H1 (cell line): ENCODE results near the gene CDK5RAP3. TPM values are rescaled to one million over a fixed set of nuclear protein-coding genes. Genes with fewer than 3 reads are reported as not detected.

ENCODE experiments used
- CTCF ChIA-PET: fragments of 300-600 bp; sonication (Branson Sonifier 250); formaldehyde crosslinking; loops from one replicate; lab custom pipeline; 2021; ENCODE audit not compliant: partially characterized antibody; lab: Charles Lee
- POLR2A ChIA-PET: fragments of 300-600 bp; sonication (Branson Sonifier 250); formaldehyde crosslinking; loops from one replicate; lab custom pipeline; 2021; ENCODE audit warnings: inconsistent platforms; ENCODE audit not compliant: partially characterized antibody; lab: Charles Lee
- DNase-seq, 2 experiments: peaks; one replicate each; pipeline versions ENCODE4 v3.0.0 to v3.0.0-alpha.2; 2010 to 2022; ENCODE audit warnings: low spot score in 2 of 2, low read depth in 1 of 2, mixed read lengths in 1 of 2
- FAIRE-seq: peaks from 2 replicates; lab custom pipeline; 2011; peaks lifted over from hg19 to GRCh38; lab: Jason Lieb, UNC
- H2AFZ ChIP-seq: 2 replicates; pipeline ENCODE4 v1.8.1; 2012; ENCODE audit warnings: low read length, inconsistent platforms
- H2AK5ac ChIP-seq: 2 replicates; pipeline ENCODE4 v1.6.1; 2013; ENCODE audit warnings: low read depth, low read length
- H2BK120ac ChIP-seq: replicated peaks from 2 replicates; pipeline ENCODE3; 2013; ENCODE audit warnings: low read depth, low read length, inconsistent platforms
- H2BK12ac ChIP-seq: 2 replicates; pipeline ENCODE4 v1.6.1; 2013; ENCODE audit warnings: low read depth, low read length
- H2BK15ac ChIP-seq: 2 replicates; pipeline ENCODE4 v1.6.1; 2013; ENCODE audit warnings: low read length
- H2BK20ac ChIP-seq: 2 replicates; pipeline ENCODE4 v1.6.1; 2013; ENCODE audit warnings: low read length
- H2BK5ac ChIP-seq: 2 replicates; pipeline ENCODE4 v1.6.1; 2013; ENCODE audit warnings: low read depth, low read length
- H3K14ac ChIP-seq: 2 replicates; pipeline ENCODE4 v1.6.1; 2013; ENCODE audit warnings: inconsistent platforms; ENCODE audit not compliant: insufficient read length
- H3K18ac ChIP-seq: 2 replicates; pipeline ENCODE4 v1.6.1; 2013; ENCODE audit warnings: low read length; ENCODE audit errors: extremely low read depth
- H3K23ac ChIP-seq: 2 replicates; pipeline ENCODE4 v1.6.1; 2013; ENCODE audit warnings: inconsistent platforms; ENCODE audit not compliant: insufficient read length
- H3K23me2 ChIP-seq: 2 replicates; pipeline ENCODE4 v1.6.1; 2013; ENCODE audit warnings: low read depth, low read length
- H3K27ac ChIP-seq: 2 replicates; pipeline ENCODE4 v1.6.1; 2011; ENCODE audit warnings: low read depth, low read length, inconsistent platforms
- H3K27me3 ChIP-seq, 4 experiments: replicated peaks in 1 of 4; 1 replicate in 1 of 4; 2 replicates in 3 of 4; pipeline versions ENCODE4 v1.6.1 to v1.8.1; 2011 to 2013; ENCODE audit warnings: low read length in 3 of 4, mild to moderate bottlenecking in 3 of 4, inconsistent platforms in 2 of 4, mixed read lengths in 2 of 4, moderate library complexity in 1 of 4; ENCODE audit not compliant: control insufficient read depth in 3 of 4, insufficient read depth in 3 of 4; ENCODE audit errors: extremely low read depth in 1 of 4
- H3K36me3 ChIP-seq, 4 experiments: 2 replicates each; pipeline versions ENCODE4 v1.6.1 to v1.8.1; 2011 to 2013; ENCODE audit warnings: mild to moderate bottlenecking in 4 of 4, low read length in 3 of 4, moderate library complexity in 2 of 4, control low read depth in 1 of 4, inconsistent platforms in 1 of 4; ENCODE audit not compliant: insufficient read depth in 4 of 4, control insufficient read depth in 2 of 4
- H3K4ac ChIP-seq: replicated peaks from 2 replicates; pipeline ENCODE3; 2013; ENCODE audit warnings: low read length, low read depth, mixed read lengths, inconsistent platforms; ENCODE audit not compliant: insufficient read length
- H3K4me1 ChIP-seq, 4 experiments: replicated peaks in 1 of 4; 1 replicate in 1 of 4; 2 replicates in 3 of 4; pipeline versions ENCODE4 v1.6.1 to v1.8.1; 2011 to 2013; ENCODE audit warnings: low read length in 3 of 4, inconsistent platforms in 2 of 4, mixed read lengths in 1 of 4; ENCODE audit not compliant: insufficient read depth in 4 of 4, control insufficient read depth in 3 of 4
- H3K4me2 ChIP-seq, 2 experiments: 2 replicates each; pipeline versions ENCODE4 v1.6.1 to v1.8.1; 2011 to 2013; ENCODE audit warnings: low read depth in 2 of 2, low read length in 2 of 2, control low read depth in 1 of 2, inconsistent platforms in 1 of 2, mild to moderate bottlenecking in 1 of 2; ENCODE audit not compliant: insufficient read depth in 1 of 2
- H3K4me3 ChIP-seq, 4 experiments: fragments of 200-600, 300-600 bp in 1 of 4; sonication (generic), shearing (Covaris generic), sonication (Bioruptor Twin) in 1 of 4; 2 replicates each; pipeline versions ENCODE4 v1.5.1 to v1.8.1; 2011 to 2016; ENCODE audit warnings: low read length in 4 of 4, low read depth in 3 of 4, control low read depth in 2 of 4, inconsistent platforms in 2 of 4, mild to moderate bottlenecking in 2 of 4, mixed read lengths in 1 of 4, moderate library complexity in 1 of 4; ENCODE audit not compliant: insufficient read depth in 2 of 4; ENCODE audit errors: extremely low read depth in 1 of 4
- H3K56ac ChIP-seq: replicated peaks from 2 replicates; pipeline ENCODE3; 2013; ENCODE audit warnings: low read depth, mild to moderate bottlenecking, mixed read lengths, low read length, inconsistent platforms; ENCODE audit not compliant: insufficient read length
- H3K79me1 ChIP-seq: 2 replicates; pipeline ENCODE4 v1.6.1; 2013; ENCODE audit warnings: low read depth, low read length, control low read depth
- H3K79me2 ChIP-seq, 2 experiments: 2 replicates each; pipeline versions ENCODE4 v1.6.1 to v1.8.1; 2012 to 2013; ENCODE audit warnings: low read length in 2 of 2, mild to moderate bottlenecking in 2 of 2, inconsistent platforms in 1 of 2; ENCODE audit not compliant: insufficient read depth in 2 of 2, control insufficient read depth in 1 of 2
- H3K9ac ChIP-seq, 4 experiments: replicated peaks in 1 of 4; 1 replicate in 1 of 4; 2 replicates in 3 of 4; pipeline versions ENCODE4 v1.6.1 to v1.8.1; 2011 to 2013; ENCODE audit warnings: low read depth in 3 of 4, low read length in 3 of 4, control low read depth in 2 of 4, mild to moderate bottlenecking in 2 of 4, moderate library complexity in 2 of 4, inconsistent platforms in 1 of 4; ENCODE audit errors: extremely low read depth in 1 of 4
- H3K9me3 ChIP-seq, 2 experiments: 2 replicates each; pipeline versions ENCODE4 v1.6.1 to v1.8.1; 2012 to 2013; ENCODE audit warnings: mild to moderate bottlenecking in 2 of 2, moderate library complexity in 2 of 2, control low read depth in 1 of 2, inconsistent platforms in 1 of 2, low read depth in 1 of 2, low read length in 1 of 2, mixed read lengths in 1 of 2; ENCODE audit not compliant: insufficient read depth in 2 of 2
- H4K20me1 ChIP-seq, 2 experiments: replicated peaks in 1 of 2; 2 replicates each; pipeline versions ENCODE3 to v1.8.1; 2011 to 2013; ENCODE audit warnings: inconsistent platforms in 2 of 2, low read length in 2 of 2, mild to moderate bottlenecking in 1 of 2; ENCODE audit not compliant: insufficient read depth in 2 of 2, control insufficient read depth in 1 of 2
- H4K5ac ChIP-seq: 2 replicates; pipeline ENCODE4 v1.6.1; 2013; ENCODE audit warnings: low read length, low read depth, mixed read lengths, inconsistent platforms; ENCODE audit not compliant: insufficient read length
- H4K8ac ChIP-seq: 2 replicates; pipeline ENCODE4 v1.8.0; 2013; ENCODE audit warnings: mild to moderate bottlenecking, moderate library complexity, low read length, inconsistent platforms; ENCODE audit not compliant: insufficient read depth; ENCODE audit errors: extremely low read depth
- H4K91ac ChIP-seq: replicated peaks from 2 replicates; pipeline ENCODE3; 2013; ENCODE audit warnings: low read length, mixed read lengths, inconsistent platforms; ENCODE audit not compliant: insufficient read length
- BACH1 ChIP-seq: IDR thresholded peaks from 2 replicates; pipeline ENCODE4 v1.6.1; 2012; ENCODE audit warnings: low read length, improper control_type of control experiment
- CTBP2 ChIP-seq: IDR thresholded peaks from 2 replicates; pipeline ENCODE4 v1.7.0; 2011; ENCODE audit warnings: borderline replicate concordance, mild to moderate bottlenecking, moderate library complexity, mixed read lengths, low read length; ENCODE audit not compliant: insufficient read depth, insufficient read length
- EP300 ChIP-seq, 2 experiments: IDR thresholded peaks; 1 replicate in 1 of 2; 2 replicates in 1 of 2; pipeline ENCODE4 v1.6.1; 2011 to 2012; ENCODE audit warnings: low read depth in 2 of 2, low read length in 2 of 2, mild to moderate bottlenecking in 2 of 2, borderline replicate concordance in 1 of 2, inconsistent platforms in 1 of 2, moderate library complexity in 1 of 2
- JUN ChIP-seq: IDR thresholded peaks from 2 replicates; pipeline ENCODE4 v1.6.1; 2011; ENCODE audit warnings: low read depth, mild to moderate bottlenecking, improper control_type of control experiment, low read length
- JUND ChIP-seq: IDR thresholded peaks from 2 replicates; pipeline ENCODE4 v1.6.1; 2011; ENCODE audit warnings: mild to moderate bottlenecking, improper control_type of control experiment, low read length
- POU5F1 ChIP-seq: IDR thresholded peaks from 2 replicates; pipeline ENCODE4 v1.6.1; 2011; ENCODE audit warnings: low read depth, mild to moderate bottlenecking, low read length, moderate library complexity
- RXRA ChIP-seq: IDR thresholded peaks from 2 replicates; pipeline ENCODE4 v1.6.1; 2011; ENCODE audit warnings: low read depth, mild to moderate bottlenecking, low read length, moderate library complexity; ENCODE audit not compliant: insufficient read depth
- SIN3A ChIP-seq, 2 experiments: IDR thresholded peaks in 1 of 2; conservative IDR thresholded peaks in 1 of 2; 2 replicates each; pipeline ENCODE4 v1.6.1; 2011 to 2012; ENCODE audit warnings: low read length in 2 of 2, improper control_type of control experiment in 1 of 2, low read depth in 1 of 2, mild to moderate bottlenecking in 1 of 2
- SP2 ChIP-seq: IDR thresholded peaks from 2 replicates; pipeline ENCODE4 v1.6.1; 2012; ENCODE audit warnings: mild to moderate bottlenecking, low read length, inconsistent platforms
- SP4 ChIP-seq: IDR thresholded peaks from 2 replicates; pipeline ENCODE4 v1.6.1; 2012; ENCODE audit warnings: low read length, inconsistent platforms
- SUZ12 ChIP-seq: fragments of 200-600 bp; sonication (generic); IDR thresholded peaks from 2 replicates; pipeline ENCODE4 v1.6.1; 2012; ENCODE audit warnings: mild to moderate bottlenecking, inconsistent platforms, low read length, moderate library complexity, mixed read lengths
- TAF7 ChIP-seq: optimal IDR thresholded peaks from 2 replicates; pipeline ENCODE3; 2011; ENCODE audit warnings: low read depth, mild to moderate bottlenecking, inconsistent platforms, low read length, moderate library complexity, borderline replicate concordance
- WGBS, 2 experiments: shearing (Covaris generic) in 1 of 2; methylation state at CpG; one replicate each; pipeline versions ENCODE4 v1.1.6 to v1.1.7; 2013 to 2015; ENCODE audit warnings: low lambda C conversion rate in 2 of 2, mixed read lengths in 2 of 2, inconsistent platforms in 1 of 2, low coverage in 1 of 2, missing lambda C conversion rate in 1 of 2; ENCODE audit not compliant: insufficient replicate concordance in 2 of 2, insufficient coverage in 1 of 2, insufficient read length in 1 of 2; ENCODE audit errors: extremely low coverage in 1 of 2, missing lambda C conversion rate in 1 of 2; 5-methylcytosine and 5-hydroxymethylcytosine counted together
- polyA plus RNA-seq, 7 experiments: library from polyadenylated mRNA; depleted of rRNA in 3 of 7; stranded (reverse) in 5 of 7; unstranded in 2 of 7; fragments of >200 nt in 5 of 7; fragments of 200-250 nt in 2 of 7; gene quantifications; 1 replicate in 5 of 7; 2 replicates in 1 of 7; 4 replicates in 1 of 7; pipeline versions ENCODE4 v1.2.1 to v1.2.3, GENCODE V29; 2011 to 2013; ENCODE audit warnings: missing spikeins in 2 of 7, mixed read lengths in 2 of 7
- total RNA-seq: library from RNA; stranded (reverse); fragmentation: NEBNext Ultra II Directional; extraction: Animal tissue kit (Norgen Biotek cat#: 25700); gene quantifications from 2 replicates; pipeline ENCODE4 v1.2.1, GENCODE V29; 2021
- TF ChIP-seq, protein P1 (sequence below): IDR thresholded peaks from 2 replicates; pipeline ENCODE4 v1.6.1; 2012; ENCODE audit warnings: inconsistent platforms

The CDK5RAP3 gene
- total and polyA plus RNA-seq, 2 of the 8 experiments (the other 6 are each of a cell fraction or from before 2014, with no cell fraction given) = 88.2 to 93.2 TPM

DNA sequence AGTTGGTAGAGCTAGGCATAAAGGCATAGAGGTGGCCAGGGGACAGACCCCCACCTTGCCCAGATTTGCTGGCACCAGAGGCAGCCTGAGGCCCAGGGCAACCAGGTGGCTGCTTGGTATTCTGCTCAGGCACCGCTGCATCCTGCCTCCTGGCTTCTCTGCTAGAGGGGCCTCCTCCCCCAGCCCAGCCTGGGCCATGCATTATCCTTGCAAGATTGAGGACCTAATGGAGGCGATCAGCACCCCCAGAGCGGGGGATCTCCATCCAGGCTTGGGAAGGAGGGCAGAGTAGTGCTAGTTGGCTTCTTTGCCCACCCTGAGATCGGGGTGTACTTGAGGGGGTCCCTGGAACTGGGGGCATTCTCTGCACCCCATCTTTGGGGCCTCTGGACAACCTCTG, 23.8 kb downstream of the CDK5RAP3 start:
- no peak overlapping the region for H3K9ac ChIP-seq
- WGBS, 2 experiments = 87% methylated on average over 4 of the region's 4 CpGs; no CpG with 5 or more reads in 1 of the 2 experiments
- H2AK5ac ChIP-seq = no peak overlapping the region; the same call in 1 of the 2 replicates
- H2BK120ac ChIP-seq = peak overlapping the region; percentile 52
- 0 out of 2 replicates have a peak overlapping the region, but pooled peaks have one; percentile 9 for H4K8ac ChIP-seq
- H2BK5ac ChIP-seq = peak overlapping the region; percentile 19; the same call in 1 of the 2 replicates
- H3K4me1 ChIP-seq = peaks cover 14 to 31% (median 23%) of the 10 kb centered on the region in 4 experiments
- H3K27ac ChIP-seq = no peak overlapping the region
- H3K79me2 ChIP-seq = no peaks in the 10 kb centered on the region
- no peaks in the 10 kb centered on the region for H3K9me3 ChIP-seq
- DNase-seq (no peak), FAIRE-seq (no peak)
- H3K4ac ChIP-seq = no peak overlapping the region
- peak overlapping the region; percentile 83; the same call in 1 of the 2 replicates for H2BK15ac ChIP-seq
- H3K36me3 ChIP-seq = no peaks in the 10 kb centered on the region
- H2BK20ac ChIP-seq = peak overlapping the region; percentile 66; the same call in 1 of the 2 replicates
- no peak overlapping the region for H3K14ac ChIP-seq
- no peaks in the 10 kb centered on the region for H3K23me2 ChIP-seq
- no peaks in the 10 kb centered on the region for H3K79me1 ChIP-seq
- ChIA-PET POLR2A (interaction anchor here (0.9 to 3.1 kb wide), 11 partner anchors 8 to 61 kb away, joined by 3 to 12 read pairs (median 5); partner anchors contain the start of gene CDK5RAP3), CTCF (interaction anchor here (0.6 to 16.0 kb wide), 9 partner anchors 8 to 275 kb away, joined by 3 to 288 read pairs (median 4); no protein-coding TSS in a partner anchor)
- no peak overlapping the region for H3K4me3 ChIP-seq
- no peaks in the 10 kb centered on the region for H3K27me3 ChIP-seq
- no peak overlapping the region for H3K23ac ChIP-seq
- peak overlapping the region; percentile 85; the same call in 1 of the 2 replicates for H2BK12ac ChIP-seq
- H3K18ac ChIP-seq = peak overlapping the region; percentile 81
- H4K91ac ChIP-seq = peak overlapping the region; percentile 54
- no peak overlapping the region for H2AFZ ChIP-seq
- H3K56ac ChIP-seq = no peak overlapping the region
- H4K5ac ChIP-seq = no peak overlapping the region
- H3K4me2 ChIP-seq = no peak overlapping the region
- H4K20me1 ChIP-seq = no peaks in the 10 kb centered on the region
- TF ChIP-seq SP4 (no peak), EP300 (IDR thresholded peaks at IDR 0.05; ENCODE audit: borderline replicate concordance in 1 of 2, low read depth in 2 of 2, low read length in 2 of 2) (no peak), BACH1 (no peak), POU5F1 (no peak), SIN3A (conservative IDR thresholded peaks at IDR 0.05 in 1 of 2, IDR thresholded peaks at IDR 0.05 in 1 of 2; ENCODE audit: low read depth in 1 of 2, low read length in 2 of 2) (no peak), RXRA (no peak), TAF7 (no peak), JUND (no peak), SP2 (no peak), SUZ12 (no peak), CTBP2 (no peak), JUN (no peak)
- TF ChIP-seq, protein P1, sequence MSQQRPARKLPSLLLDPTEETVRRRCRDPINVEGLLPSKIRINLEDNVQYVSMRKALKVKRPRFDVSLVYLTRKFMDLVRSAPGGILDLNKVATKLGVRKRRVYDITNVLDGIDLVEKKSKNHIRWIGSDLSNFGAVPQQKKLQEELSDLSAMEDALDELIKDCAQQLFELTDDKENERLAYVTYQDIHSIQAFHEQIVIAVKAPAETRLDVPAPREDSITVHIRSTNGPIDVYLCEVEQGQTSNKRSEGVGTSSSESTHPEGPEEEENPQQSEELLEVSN = no peak
